Stimulated activated CD8-positive, alpha-beta memory T cell treated with anti-CD3 and anti-CD28 coated beads, Interleukin-15, amount 100 ng/mL, for 24 hours (primary cell): Measurements from ENCODE around the gene PPP4R3A.
"Not testable (repeated sequence)": the region's sequence is repeated elsewhere in the genome, so short reads cannot be mapped to it uniquely, and the experiment has no call there.

Experiments used
- DNase-seq: peaks from one replicate; pipeline ENCODE4 v3.0.0-alpha.2; 2020; ENCODE audit warnings: low read depth

Gene PPP4R3A

GRCh38 chr14:91409240-91409639 is 100.9 kb downstream of the PPP4R3A start:
- DNase-seq: not testable (repeated sequence)
